ENCODE measurements around the gene CADM1. TPM values are rescaled to one million over a fixed set of nuclear protein-coding genes. Genes with fewer than 3 reads are reported as not detected.

Gene CADM1
- total RNA-seq, 1 experiment from 2014 or later, result 1.1 TPM

DNA sequence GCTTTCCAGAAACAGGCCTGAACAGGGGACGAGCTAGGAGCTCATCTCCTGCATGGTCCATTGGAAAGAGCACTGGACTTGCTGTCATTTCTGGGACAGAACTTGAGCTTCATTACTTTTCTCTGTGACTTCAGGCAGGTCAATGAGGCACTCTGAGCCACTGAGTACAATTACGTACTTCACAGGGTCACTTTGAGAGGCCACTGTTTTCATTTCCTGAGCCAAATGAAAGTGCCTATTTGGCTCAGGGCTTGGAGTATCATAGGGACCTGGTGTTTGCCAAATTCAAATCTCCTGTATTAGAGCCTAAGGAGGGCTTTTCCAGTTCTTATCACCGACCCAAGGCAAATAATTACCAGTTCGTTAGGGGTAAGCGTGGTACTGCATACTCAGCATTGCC lies 319.3 kb downstream of the CADM1 start:
- POLR2A ChIA-PET (ENCODE audit: unreplicated experiment), result no interaction called here

DNA sequence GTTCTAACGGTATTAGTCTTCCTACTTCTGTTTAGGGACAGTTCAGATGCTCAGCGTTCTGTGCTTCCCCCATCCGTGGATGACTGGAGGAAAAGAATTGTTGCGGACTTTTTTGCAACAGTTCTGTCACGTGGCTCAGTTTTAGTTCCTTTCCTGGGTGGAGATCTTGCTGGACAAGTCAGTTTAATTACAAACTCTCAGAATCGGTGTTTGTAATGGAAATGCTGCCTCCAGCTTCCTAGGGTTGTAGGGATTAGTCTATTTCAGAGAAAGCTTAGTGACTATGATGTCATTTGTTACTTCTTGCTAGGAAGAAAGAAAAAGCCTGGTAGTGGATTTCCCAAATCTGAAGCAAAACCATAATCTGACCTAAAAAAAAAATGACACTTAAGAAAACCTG lies 320.4 kb downstream of the CADM1 start:
- intact Hi-C loops (cut with micrococcal nuclease), result no loop called here
- no peak for ATAC-seq
- H3K27me3 ChIP-seq (ENCODE audit: low read length), result no peaks in the 10 kb centered on the region
- no peaks in the 10 kb centered on the region for H3K79me2 ChIP-seq (ENCODE audit: low read length)
- H2AFZ ChIP-seq (ENCODE audit: low read length), result no peak overlapping the region
- H3K36me3 ChIP-seq (ENCODE audit: low read depth, low read length), result no peaks in the 10 kb centered on the region
- ChIA-PET CTCF (no interaction called here), POLR2A (ENCODE audit: unreplicated experiment) (no interaction called here)
- H3F3A ChIP-seq (ENCODE audit: low read length, unreplicated experiment), result no peaks in the 10 kb centered on the region
- TF ChIP-seq EZH2phosphoT487 (IDR thresholded peaks at IDR 0.05; ENCODE audit: borderline replicate concordance, low read length) (no peak), EZH2 (IDR thresholded peaks at IDR 0.05; ENCODE audit: low read length, unreplicated experiment) (no peak)
- TF ChIP-seq, protein P1, sequence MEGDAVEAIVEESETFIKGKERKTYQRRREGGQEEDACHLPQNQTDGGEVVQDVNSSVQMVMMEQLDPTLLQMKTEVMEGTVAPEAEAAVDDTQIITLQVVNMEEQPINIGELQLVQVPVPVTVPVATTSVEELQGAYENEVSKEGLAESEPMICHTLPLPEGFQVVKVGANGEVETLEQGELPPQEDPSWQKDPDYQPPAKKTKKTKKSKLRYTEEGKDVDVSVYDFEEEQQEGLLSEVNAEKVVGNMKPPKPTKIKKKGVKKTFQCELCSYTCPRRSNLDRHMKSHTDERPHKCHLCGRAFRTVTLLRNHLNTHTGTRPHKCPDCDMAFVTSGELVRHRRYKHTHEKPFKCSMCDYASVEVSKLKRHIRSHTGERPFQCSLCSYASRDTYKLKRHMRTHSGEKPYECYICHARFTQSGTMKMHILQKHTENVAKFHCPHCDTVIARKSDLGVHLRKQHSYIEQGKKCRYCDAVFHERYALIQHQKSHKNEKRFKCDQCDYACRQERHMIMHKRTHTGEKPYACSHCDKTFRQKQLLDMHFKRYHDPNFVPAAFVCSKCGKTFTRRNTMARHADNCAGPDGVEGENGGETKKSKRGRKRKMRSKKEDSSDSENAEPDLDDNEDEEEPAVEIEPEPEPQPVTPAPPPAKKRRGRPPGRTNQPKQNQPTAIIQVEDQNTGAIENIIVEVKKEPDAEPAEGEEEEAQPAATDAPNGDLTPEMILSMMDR (conservative IDR thresholded peaks at IDR 0.05; ENCODE audit: low read depth, low read length), result no peak
- no peaks in the 10 kb centered on the region for H3K9me2 ChIP-seq (replicated peaks; ENCODE audit: low read length)
- H3K4me2 ChIP-seq (ENCODE audit: low read length), result no peak overlapping the region
- H3K27ac ChIP-seq (ENCODE audit: low read length), result no peak overlapping the region
- H3K9me3 ChIP-seq (ENCODE audit: low read length), result peaks cover 9% of the 10 kb centered on the region
- no peak overlapping the region for H3K9ac ChIP-seq (ENCODE audit: low read length)
- no TSS peak for BruUV-seq (replicated peaks)
- H3K4me3 ChIP-seq (ENCODE audit: low read length), result no peak overlapping the region
- no peaks in the 10 kb centered on the region for H4K20me1 ChIP-seq (ENCODE audit: low read length)
- H3K4me1 ChIP-seq (ENCODE audit: insufficient read depth, low read length), result no peaks in the 10 kb centered on the region
- no peak for DNase-seq

More for the DNA sequence above, 319.3 kb downstream of the CADM1 start:
- no peaks in the 10 kb centered on the region for H3K9me2 ChIP-seq (replicated peaks; ENCODE audit: low read length)
- H3K4me3 ChIP-seq (ENCODE audit: low read length), result no peak overlapping the region
- H3K79me2 ChIP-seq (ENCODE audit: low read length), result no peaks in the 10 kb centered on the region
- BruUV-seq (replicated peaks), result no TSS peak
- no peaks in the 10 kb centered on the region for H4K20me1 ChIP-seq (ENCODE audit: low read length)
- no peak for ATAC-seq
- H2AFZ ChIP-seq (ENCODE audit: low read length), result no peak overlapping the region
- H3K4me1 ChIP-seq (ENCODE audit: insufficient read depth, low read length), result no peaks in the 10 kb centered on the region
- H3K9ac ChIP-seq (ENCODE audit: low read length), result no peak overlapping the region
- no peak overlapping the region for H3K27ac ChIP-seq (ENCODE audit: low read length)
- H3K36me3 ChIP-seq (ENCODE audit: low read depth, low read length), result no peaks in the 10 kb centered on the region
- peaks cover 9% of the 10 kb centered on the region for H3K9me3 ChIP-seq (ENCODE audit: low read length)
- no peak for DNase-seq
- TF ChIP-seq EZH2phosphoT487 (IDR thresholded peaks at IDR 0.05; ENCODE audit: borderline replicate concordance, low read length) (no peak), EZH2 (IDR thresholded peaks at IDR 0.05; ENCODE audit: low read length, unreplicated experiment) (no peak)
- TF ChIP-seq, protein P1 (conservative IDR thresholded peaks at IDR 0.05; ENCODE audit: low read depth, low read length), result no peak
- CTCF ChIA-PET, result no interaction called here
- H3F3A ChIP-seq (ENCODE audit: low read length, unreplicated experiment), result no peaks in the 10 kb centered on the region
- no peak overlapping the region for H3K4me2 ChIP-seq (ENCODE audit: low read length)
- intact Hi-C loops (cut with micrococcal nuclease), result no loop called here
- no peaks in the 10 kb centered on the region for H3K27me3 ChIP-seq (ENCODE audit: low read length)

DNA sequence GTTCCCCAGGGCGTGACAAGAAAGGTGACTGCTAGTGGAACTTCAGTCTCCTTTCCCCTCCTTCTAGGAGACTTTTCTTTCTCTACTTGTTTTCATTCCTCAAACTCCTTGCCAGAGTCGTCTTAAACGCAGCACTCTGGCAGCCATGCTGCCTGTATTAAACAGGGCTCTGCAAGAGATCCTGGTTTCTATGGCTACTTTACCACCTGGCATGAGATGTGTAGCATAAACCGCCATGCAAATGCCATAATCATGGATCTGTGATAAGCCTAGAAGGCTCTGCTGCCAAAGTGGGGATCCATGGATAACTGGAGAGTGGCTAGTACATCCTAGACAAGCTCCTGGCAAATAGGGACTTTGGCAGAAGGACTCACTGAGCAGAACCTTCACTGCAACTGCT lies 321.1 kb downstream of the CADM1 start:
- no peak overlapping the region for H3K4me2 ChIP-seq (ENCODE audit: low read length)
- H3K4me3 ChIP-seq (ENCODE audit: low read length), result no peak overlapping the region
- no peaks in the 10 kb centered on the region for H3K79me2 ChIP-seq (ENCODE audit: low read length)
- H3K36me3 ChIP-seq (ENCODE audit: low read depth, low read length), result no peaks in the 10 kb centered on the region
- ChIA-PET CTCF (no interaction called here), POLR2A (ENCODE audit: unreplicated experiment) (no interaction called here)
- intact Hi-C loops (cut with micrococcal nuclease), result no loop called here
- H3F3A ChIP-seq (ENCODE audit: low read length, unreplicated experiment), result no peaks in the 10 kb centered on the region
- H3K27ac ChIP-seq (ENCODE audit: low read length), result no peak overlapping the region
- no peak overlapping the region for H2AFZ ChIP-seq (ENCODE audit: low read length)
- BruUV-seq (replicated peaks), result no TSS peak
- ATAC-seq (no peak), DNase-seq (no peak)
- no peak for TF ChIP-seq EZH2 (IDR thresholded peaks at IDR 0.05; ENCODE audit: low read length, unreplicated experiment)
- no peak for TF ChIP-seq EZH2phosphoT487 (IDR thresholded peaks at IDR 0.05; ENCODE audit: borderline replicate concordance, low read length)
- TF ChIP-seq, protein P1 (conservative IDR thresholded peaks at IDR 0.05; ENCODE audit: low read depth, low read length), result no peak
- H3K4me1 ChIP-seq (ENCODE audit: insufficient read depth, low read length), result no peaks in the 10 kb centered on the region
- H3K9me2 ChIP-seq (replicated peaks; ENCODE audit: low read length), result no peaks in the 10 kb centered on the region
- peaks cover 4% of the 10 kb centered on the region; the same call in 1 of the 2 replicates for H3K9me3 ChIP-seq (ENCODE audit: low read length)
- no peaks in the 10 kb centered on the region for H3K27me3 ChIP-seq (ENCODE audit: low read length)
- H3K9ac ChIP-seq (ENCODE audit: low read length), result no peak overlapping the region
- no peaks in the 10 kb centered on the region for H4K20me1 ChIP-seq (ENCODE audit: low read length)
